Activated CD4-positive, CD25-positive, alpha-beta regulatory T cell treated with anti-CD3 and anti-CD28 coated beads, Interleukin-2, amount 50 U/mL, for 72 hours (primary cell): ENCODE data around the gene ACTA2.

ENCODE experiments used
- DNase-seq: peaks from one replicate; pipeline ENCODE4 v3.0.0; 2021

Gene ACTA2

GRCh38 chr10:88980800-88981199 lies 28.2 kb upstream of the ACTA2 start:
- DNase-seq = no peak

DNA sequence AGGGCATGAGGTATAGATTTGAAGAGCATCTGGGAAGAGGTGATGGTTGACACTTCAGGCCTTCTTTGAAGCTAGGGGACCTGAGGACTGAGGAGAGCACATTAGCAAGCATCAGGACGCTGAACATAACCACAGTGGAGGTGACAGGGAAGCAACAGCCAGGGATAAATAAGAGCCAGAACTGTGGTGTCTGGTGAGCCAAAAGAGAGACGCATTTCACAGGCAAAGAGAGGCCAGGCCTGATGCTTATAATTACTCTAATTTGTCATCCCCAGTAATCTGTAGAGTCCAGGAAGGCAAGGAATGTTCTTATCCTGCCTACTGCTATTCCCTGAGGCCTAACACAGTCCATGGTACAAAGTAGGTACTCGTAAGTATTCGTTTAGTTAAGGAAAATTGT lies 27.7 kb upstream of the ACTA2 start:
- no peak for DNase-seq

DNA sequence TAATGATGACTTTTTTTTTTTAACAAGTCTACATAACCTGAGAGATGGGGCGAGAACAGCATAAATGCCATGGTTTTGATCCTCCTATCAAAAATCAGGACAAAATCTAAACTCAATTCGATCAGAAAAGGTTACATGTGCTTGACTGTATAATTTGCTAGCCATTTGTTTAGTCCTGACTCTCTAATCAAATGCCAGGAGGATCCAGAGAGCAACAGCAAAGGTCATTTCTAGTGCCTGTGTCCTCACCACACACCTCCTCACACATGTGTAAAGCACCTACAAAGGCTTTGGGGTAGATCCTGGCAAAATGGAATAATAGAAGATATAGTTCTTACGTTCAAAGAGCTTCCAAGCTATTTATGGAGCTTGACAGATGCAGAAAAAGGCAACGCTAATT lies 27.0 kb upstream of the ACTA2 start:
- DNase-seq = no peak

DNA sequence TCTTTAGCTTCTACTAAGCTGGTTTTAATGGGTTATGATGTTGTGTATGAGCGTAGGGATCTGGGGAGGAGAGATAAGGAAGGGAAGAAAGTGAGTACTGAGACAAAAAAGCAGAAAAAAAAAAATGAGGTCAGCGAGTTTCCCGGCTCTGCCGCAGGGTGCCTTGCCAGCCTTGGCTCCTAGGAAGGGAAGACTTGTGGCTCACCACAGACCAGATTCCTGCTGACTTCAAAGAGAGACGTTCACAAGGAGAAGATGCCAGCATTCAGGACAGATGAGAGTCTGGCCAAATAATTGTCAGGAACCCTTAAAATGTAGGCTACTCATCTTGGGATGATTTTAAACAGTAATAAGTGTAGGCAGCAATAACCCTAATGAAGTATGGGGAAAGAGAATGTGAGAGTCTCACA lies 26.6 kb upstream of the ACTA2 start:
- no peak for DNase-seq

DNA sequence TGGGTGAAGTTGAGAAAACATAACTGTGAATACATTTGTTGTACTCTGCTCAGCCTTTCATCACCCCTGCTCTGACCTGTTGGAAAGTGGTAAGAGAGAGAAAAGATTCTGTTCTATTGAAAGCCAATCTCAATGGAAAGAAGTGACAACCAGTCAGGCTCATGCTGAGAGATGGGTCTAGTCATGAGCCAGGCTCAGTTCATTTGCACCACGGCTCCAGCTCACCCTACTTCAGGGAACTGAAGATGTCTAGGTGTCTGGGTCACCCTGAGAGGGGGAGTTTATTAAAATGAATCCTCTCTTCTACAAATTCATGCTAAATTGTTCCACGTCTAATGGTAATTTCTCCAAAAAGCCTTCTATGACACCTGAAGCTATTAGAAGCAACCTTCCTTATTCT lies 25.9 kb upstream of the ACTA2 start:
- no peak for DNase-seq

- no peak for DNase-seq
These were observed 22.8 kb upstream of the ACTA2 start for GRCh38 chr10:88975377-88975720.

GRCh38 chr10:88974446-88975376 lies 22.1 kb upstream of the ACTA2 start:
- DNase-seq = no peak

- DNase-seq = no peak
These were observed 21.4 kb upstream of the ACTA2 start for GRCh38 chr10:88974012-88974411.

GRCh38 chr10:88971221-88972061 lies 18.9 kb upstream of the ACTA2 start:
- no peak for DNase-seq

DNA sequence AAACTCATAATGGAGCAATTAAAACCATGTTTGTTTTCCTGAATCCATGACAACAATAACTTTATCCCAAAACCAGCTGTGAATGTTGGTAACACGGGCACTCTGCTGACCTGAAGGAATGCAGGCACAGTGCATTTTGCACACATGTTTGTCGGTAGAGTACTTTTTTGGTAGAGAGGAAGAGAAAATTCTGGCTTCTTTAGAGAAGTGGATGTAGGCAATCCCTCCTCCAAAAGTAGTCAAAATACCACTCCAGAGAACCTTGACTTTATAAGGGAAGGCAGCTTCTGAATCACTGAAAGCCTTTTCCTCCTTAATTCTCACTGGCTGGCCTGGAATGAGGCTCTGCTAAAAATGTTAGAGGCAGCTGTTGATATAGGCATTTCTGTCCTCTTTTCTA lies 15.8 kb upstream of the ACTA2 start:
- DNase-seq = no peak

GRCh38 chr10:88966797-88967196 lies 14.2 kb upstream of the ACTA2 start:
- no peak for DNase-seq

- no peak for DNase-seq
These were observed 12.4 kb upstream of the ACTA2 start for GRCh38 chr10:88964869-88965415.

GRCh38 chr10:88964360-88964759 lies 11.8 kb upstream of the ACTA2 start:
- no peak for DNase-seq

- DNase-seq = no peak
These were observed 10.7 kb upstream of the ACTA2 start for GRCh38 chr10:88963318-88963717.

GRCh38 chr10:88962336-88962735 lies 9.8 kb upstream of the ACTA2 start:
- no peak for DNase-seq

DNA sequence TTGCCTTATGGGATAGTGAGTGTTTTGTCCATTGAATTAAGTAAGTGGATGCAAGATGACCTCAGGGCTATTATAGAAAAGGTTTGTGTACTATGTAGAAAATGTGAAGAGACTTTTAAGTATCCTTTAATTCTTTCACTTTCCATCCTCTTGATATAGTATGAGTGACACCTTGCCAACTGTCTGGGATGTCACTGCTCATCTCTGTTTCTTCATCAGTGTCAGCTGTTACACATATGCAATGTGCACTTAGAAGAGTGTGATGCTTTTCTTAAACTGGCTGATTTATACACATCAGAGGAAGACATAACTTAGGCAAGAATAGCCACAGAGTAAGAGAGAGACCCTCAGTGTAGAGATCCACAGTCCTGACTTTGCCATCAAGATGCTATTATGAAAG lies 8.7 kb upstream of the ACTA2 start:
- DNase-seq = no peak

DNA sequence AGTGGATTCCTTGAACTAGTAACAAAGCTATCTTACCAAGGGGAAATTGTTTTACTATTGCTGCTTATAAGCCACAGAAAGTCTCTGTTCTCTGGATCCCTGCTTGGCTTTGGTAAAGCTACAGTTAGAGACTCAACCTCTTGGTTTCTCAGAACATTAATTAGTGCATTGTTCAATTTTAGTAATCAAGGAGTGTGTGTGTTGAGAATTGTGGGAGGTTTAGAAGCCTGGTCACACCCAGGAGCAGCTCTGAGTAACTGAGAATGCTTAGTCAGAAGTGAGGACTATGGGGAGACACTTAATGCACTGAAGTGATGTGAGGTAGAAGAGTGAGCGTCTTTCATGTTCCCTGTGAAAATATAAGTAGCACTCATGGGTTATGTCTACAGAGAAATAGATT lies 8.2 kb upstream of the ACTA2 start:
- no peak for DNase-seq

- no peak for DNase-seq
These were observed 6.1 kb upstream of the ACTA2 start for GRCh38 chr10:88958721-88959120.

GRCh38 chr10:88957381-88957780 lies 4.8 kb upstream of the ACTA2 start:
- no peak for DNase-seq

GRCh38 chr10:88954458-88955083 lies 2.0 kb upstream of the ACTA2 start:
- DNase-seq = no peak

GRCh38 chr10:88953662-88954061 lies 1.1 kb upstream of the ACTA2 start:
- no peak for DNase-seq

DNA sequence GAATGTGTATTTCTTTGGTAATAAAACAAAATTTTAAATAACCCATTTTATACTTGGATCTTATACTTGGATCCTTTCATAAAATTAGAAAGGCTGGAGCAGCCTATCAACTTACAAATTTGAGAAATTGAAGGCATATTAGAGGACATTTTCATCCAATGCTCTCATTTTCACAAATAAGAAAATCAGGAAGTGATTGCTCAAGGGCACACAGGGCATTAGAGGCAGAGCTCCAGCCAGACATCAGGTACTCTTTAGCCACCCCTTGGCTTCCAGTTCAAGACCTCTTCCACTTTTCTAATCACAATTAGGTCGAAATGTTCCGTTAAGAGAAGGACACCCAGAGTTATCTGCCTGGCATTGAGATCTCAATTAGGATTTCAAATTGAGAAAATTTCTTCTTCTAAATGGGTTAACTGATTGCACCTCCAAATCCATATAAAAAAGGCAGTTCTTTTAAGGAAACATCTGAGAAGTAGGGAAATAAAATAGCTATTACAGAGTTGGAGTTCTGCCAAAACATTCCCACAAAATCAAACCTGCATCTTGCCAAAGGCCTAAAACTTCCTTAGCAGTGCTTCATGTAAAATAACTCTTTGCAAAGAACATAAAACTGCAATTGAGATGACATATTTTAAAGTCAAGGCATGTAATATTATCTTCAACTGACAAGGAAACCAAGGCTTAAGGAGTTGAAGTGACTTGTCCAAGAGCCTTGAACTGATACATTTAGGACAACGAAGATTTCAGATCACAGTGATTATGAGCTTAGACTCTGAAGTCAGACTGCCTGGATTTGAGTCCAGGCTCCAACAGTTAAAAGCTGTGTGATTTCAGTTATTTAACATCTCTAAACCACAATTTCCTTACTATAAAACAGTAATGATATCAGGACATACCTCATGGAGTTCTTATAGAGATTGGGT lies 2.4 kb downstream of the ACTA2 start:
- no peak for DNase-seq
